Stomach (tissue), 9 donors: ENCODE data around the gene CHN1. TPM values are rescaled to one million over a fixed set of nuclear protein-coding genes. Genes with fewer than 3 reads are reported as not detected.

ENCODE experiments used
- DNase-seq, 2 donors: peaks; one replicate each; pipeline versions ENCODE4 v3.0.0 to v3.0.0-alpha.2; 2013 to 2019
- H3K27ac ChIP-seq, 5 donors: fragments of 200-600 bp in 4 of 5; sonication (generic) in 4 of 5; one replicate each; pipeline ENCODE4 v1.5.1; 2013 to 2019; ENCODE audit warnings: mild to moderate bottlenecking in 1 of 5, moderate library complexity in 1 of 5
- H3K27me3 ChIP-seq, 3 donors: fragments of 200-600 bp; sonication (generic); one replicate each; pipeline ENCODE4 v1.5.1; 2017 to 2019; ENCODE audit warnings: mixed run types in 1 of 3
- H3K36me3 ChIP-seq, 4 donors: fragments of 200-600 bp; sonication (generic); 1 replicate in 3 of 4; 2 replicates in 1 of 4; pipeline ENCODE4 v1.5.1; 2016 to 2019
- H3K4me1 ChIP-seq, 4 donors: fragments of 200-600 bp; sonication (generic); one replicate each; pipeline ENCODE4 v1.5.1; 2016 to 2019
- H3K4me3 ChIP-seq, 4 donors: fragments of 200-600 bp; sonication (generic) in 3 of 4; one replicate each; pipeline ENCODE4 v1.5.1; 2016 to 2019; ENCODE audit warnings: mild to moderate bottlenecking in 1 of 4
- H3K9me3 ChIP-seq, 4 donors: fragments of 200-600 bp; sonication (generic); one replicate each; pipeline ENCODE4 v1.5.1; 2016 to 2019
- EP300 ChIP-seq: sonication (generic); formaldehyde crosslinking; IDR thresholded peaks from one replicate; pipeline ENCODE4 v1.6.1; 2017; ENCODE audit warnings: antibody characterized with exemption
- POLR2A ChIP-seq, 4 donors: fragments of 450-650 bp; IDR thresholded peaks; one replicate each; pipeline ENCODE4 v1.6.1; 2016; ENCODE audit warnings: antibody characterized with exemption in 4 of 4, control low read depth in 2 of 4, mild to moderate bottlenecking in 1 of 4, moderate library complexity in 1 of 4
- POLR2AphosphoS5 ChIP-seq, 3 donors: sonication (generic); formaldehyde crosslinking; IDR thresholded peaks; one replicate each; pipeline ENCODE4 v1.6.1; 2016; ENCODE audit warnings: antibody characterized with exemption in 3 of 3
- WGBS, 5 donors: extraction: QIAGEN DNeasy Blood & Tissue Kit in 3 of 5; methylation state at CpG; one replicate each; pipeline versions ENCODE4 v1.1.5 to v1.1.7; 2013 to 2018; 5-methylcytosine and 5-hydroxymethylcytosine counted together
- intact Hi-C: fragments of 100-400 bp; cut with DNase I; formaldehyde crosslinking; loops from one replicate; pipeline ENCODE4 v1.15.1; 2023; ENCODE audit warnings: low total_unique reads
- polyA plus RNA-seq, 3 donors: library from polyadenylated mRNA; stranded (reverse); fragments of 200-250 nt; gene quantifications; one replicate each; pipeline ENCODE4 v1.2.3, GENCODE V29; 2013
- total RNA-seq, 5 donors: library from RNA; depleted of rRNA; stranded (reverse); fragments of >200 nt; gene quantifications; one replicate each; pipeline versions ENCODE4 v1.1.0 to v1.2.3, GENCODE V29; 2014 to 2016
- TF ChIP-seq, protein P1 (sequence below), 7 experiments: fragments of 450-650 bp in 4 of 7; fragments of 200-600 bp in 3 of 7; sonication (generic) in 3 of 7; IDR thresholded peaks; one replicate each; pipeline ENCODE4 v1.5.1; 2016 to 2019; ENCODE audit warnings: antibody characterized with exemption in 7 of 7, control low read depth in 2 of 7, mild to moderate bottlenecking in 1 of 7
- donor health status: healthy with polysubstance abuse.
- donor health status: Bipolar disorder and iron deficiency.
- donor health status: healthy.

CHN1 gene
- total and polyA plus RNA-seq, 8 donors, result 2.3 to 50.9 (median 12.2) TPM; not detected in 1

DNA sequence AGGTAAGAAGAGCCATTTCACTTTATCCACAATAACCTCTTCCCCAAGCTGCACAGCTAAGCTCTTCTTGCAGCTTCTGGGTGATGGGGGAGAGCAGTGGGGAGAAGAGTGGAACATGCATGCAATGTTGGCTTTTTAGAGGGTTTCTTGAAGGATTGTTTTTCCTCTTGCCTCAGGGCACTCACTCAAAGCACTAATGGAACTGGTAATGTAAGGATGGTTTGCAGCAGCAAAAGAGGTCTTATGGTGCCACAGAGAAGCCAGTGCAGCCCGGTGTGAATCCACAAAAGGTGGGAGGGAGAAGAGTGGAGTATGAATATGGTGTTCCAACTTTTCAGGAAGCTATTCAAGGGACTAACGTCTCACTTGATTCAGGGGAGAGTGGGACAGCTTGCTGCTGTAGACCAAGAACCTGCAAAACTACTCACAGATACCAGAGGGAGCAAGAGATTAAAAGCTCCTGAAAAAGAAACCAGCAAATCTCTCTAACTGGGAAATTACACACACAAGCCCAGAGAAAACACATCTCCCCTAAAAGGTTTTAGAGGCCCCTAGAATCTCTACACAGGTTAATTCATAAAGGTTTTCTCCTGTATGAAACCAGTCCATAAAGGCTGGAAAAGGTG lies 116.4 kb downstream of the CHN1 start:
- Histone ChIP-seq H3K27ac (no peak overlapping the region), H3K4me3 (no peak overlapping the region), H3K36me3 (no peaks in the 10 kb centered on the region), H3K4me1 (no peaks in the 10 kb centered on the region), H3K9me3 (no peaks in the 10 kb centered on the region), H3K27me3 (no peaks in the 10 kb centered on the region)
- no peak for DNase-seq
- intact Hi-C loops, result no loop called here
- WGBS, 5 donors, result 56 to 79% (median 61%) methylated on average over 2 of the region's 2 CpGs
- TF ChIP-seq POLR2AphosphoS5 (IDR thresholded peaks at IDR 0.05), result no peak
- TF ChIP-seq, protein P1, sequence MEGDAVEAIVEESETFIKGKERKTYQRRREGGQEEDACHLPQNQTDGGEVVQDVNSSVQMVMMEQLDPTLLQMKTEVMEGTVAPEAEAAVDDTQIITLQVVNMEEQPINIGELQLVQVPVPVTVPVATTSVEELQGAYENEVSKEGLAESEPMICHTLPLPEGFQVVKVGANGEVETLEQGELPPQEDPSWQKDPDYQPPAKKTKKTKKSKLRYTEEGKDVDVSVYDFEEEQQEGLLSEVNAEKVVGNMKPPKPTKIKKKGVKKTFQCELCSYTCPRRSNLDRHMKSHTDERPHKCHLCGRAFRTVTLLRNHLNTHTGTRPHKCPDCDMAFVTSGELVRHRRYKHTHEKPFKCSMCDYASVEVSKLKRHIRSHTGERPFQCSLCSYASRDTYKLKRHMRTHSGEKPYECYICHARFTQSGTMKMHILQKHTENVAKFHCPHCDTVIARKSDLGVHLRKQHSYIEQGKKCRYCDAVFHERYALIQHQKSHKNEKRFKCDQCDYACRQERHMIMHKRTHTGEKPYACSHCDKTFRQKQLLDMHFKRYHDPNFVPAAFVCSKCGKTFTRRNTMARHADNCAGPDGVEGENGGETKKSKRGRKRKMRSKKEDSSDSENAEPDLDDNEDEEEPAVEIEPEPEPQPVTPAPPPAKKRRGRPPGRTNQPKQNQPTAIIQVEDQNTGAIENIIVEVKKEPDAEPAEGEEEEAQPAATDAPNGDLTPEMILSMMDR (IDR thresholded peaks at IDR 0.05), result no peak

DNA sequence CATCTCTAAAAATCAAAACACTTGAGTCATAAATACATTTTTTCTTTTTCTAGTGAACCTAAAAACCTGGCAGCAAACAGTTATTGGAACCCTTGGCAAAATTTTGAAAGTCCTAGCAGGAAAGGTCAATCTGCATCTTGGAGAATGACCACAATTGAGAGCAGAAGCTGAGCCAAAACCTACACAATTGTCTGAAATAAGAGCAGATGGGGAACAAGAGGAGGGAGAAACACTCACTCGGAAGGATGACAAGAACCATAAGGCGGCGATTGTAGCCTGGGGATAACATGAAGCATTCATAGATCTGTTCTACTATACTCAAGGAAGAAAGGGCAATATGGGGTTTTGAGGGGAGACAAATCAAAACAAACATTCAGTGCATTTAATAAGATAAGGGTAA lies 117.0 kb downstream of the CHN1 start:
- H3K27ac ChIP-seq, result no peak overlapping the region
- 78 to 93% (median 88%) methylated on average over 3 of the region's 3 CpGs for WGBS, 5 donors
- peak in 1 of 2 donors; percentile 52 for DNase-seq
- no peak overlapping the region for H3K4me3 ChIP-seq
- no peaks in the 10 kb centered on the region for H3K9me3 ChIP-seq
- H3K4me1 ChIP-seq, result no peaks in the 10 kb centered on the region
- no peaks in the 10 kb centered on the region for H3K27me3 ChIP-seq
- intact Hi-C loops, result no loop called here
- no peaks in the 10 kb centered on the region for H3K36me3 ChIP-seq
- no peak for TF ChIP-seq EP300
- TF ChIP-seq POLR2AphosphoS5 (IDR thresholded peaks at IDR 0.05), result no peak
- TF ChIP-seq, protein P1 (IDR thresholded peaks at IDR 0.05), result no peak
- TF ChIP-seq POLR2A (IDR thresholded peaks at IDR 0.05), result no peak

DNA sequence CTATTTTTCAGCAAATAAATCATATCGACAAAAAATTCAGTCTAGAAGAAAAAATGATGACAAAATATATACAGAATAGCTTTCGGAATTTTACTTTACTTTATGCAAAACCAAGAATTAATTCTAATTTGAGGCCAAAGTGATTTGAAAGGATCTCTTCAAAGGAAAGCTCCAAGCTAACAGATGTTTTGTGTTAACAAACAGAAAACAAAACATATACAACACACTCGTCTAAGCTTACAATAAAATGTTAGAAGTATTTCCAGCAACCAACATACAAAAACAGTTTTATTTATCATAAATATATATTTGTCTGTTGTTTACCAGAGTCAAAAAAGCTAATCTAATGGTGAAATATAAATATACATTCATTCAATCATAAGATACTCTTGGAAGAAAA lies 122.8 kb downstream of the CHN1 start:
- H3K9me3 ChIP-seq, result no peaks in the 10 kb centered on the region
- no peak for TF ChIP-seq POLR2AphosphoS5 (IDR thresholded peaks at IDR 0.05)
- TF ChIP-seq, protein P1 (IDR thresholded peaks at IDR 0.05), result no peak
- TF ChIP-seq EP300, result no peak
- TF ChIP-seq POLR2A (IDR thresholded peaks at IDR 0.05), result no peak
- no peaks in the 10 kb centered on the region for H3K36me3 ChIP-seq
- H3K27me3 ChIP-seq, result no peaks in the 10 kb centered on the region
- 77 to 81% (median 79%) methylated on average over 3 of the region's 3 CpGs for WGBS, 5 donors
- intact Hi-C loops, result no loop called here
- H3K27ac ChIP-seq, result no peak overlapping the region
- DNase-seq, result no peak
- no peaks in the 10 kb centered on the region for H3K4me1 ChIP-seq
- no peak overlapping the region for H3K4me3 ChIP-seq

DNA sequence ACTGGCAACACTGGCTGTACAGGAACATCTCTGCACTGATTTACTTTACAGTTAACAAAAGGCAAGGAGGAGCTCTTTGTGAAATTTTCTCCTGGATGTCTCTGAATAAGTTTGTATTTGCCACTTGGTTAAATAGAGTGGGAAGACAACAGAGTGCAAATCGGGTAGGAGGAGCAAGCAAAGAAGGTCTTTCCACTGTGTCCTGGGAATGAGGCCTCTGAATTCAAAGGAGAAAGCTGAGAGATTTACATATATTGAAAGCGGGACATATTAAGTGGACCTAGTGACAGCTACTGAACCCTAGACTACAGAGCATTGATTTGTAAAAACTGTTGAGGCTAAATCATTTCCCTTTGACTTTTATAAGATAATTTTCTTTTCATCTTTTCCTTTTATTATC lies 123.5 kb downstream of the CHN1 start:
- no peak overlapping the region for H3K27ac ChIP-seq
- TF ChIP-seq, protein P1 (IDR thresholded peaks at IDR 0.05), result no peak
- no peak for TF ChIP-seq POLR2AphosphoS5 (IDR thresholded peaks at IDR 0.05)
- TF ChIP-seq EP300, result no peak
- TF ChIP-seq POLR2A (IDR thresholded peaks at IDR 0.05), result no peak
- H3K4me3 ChIP-seq, result no peak overlapping the region
- no peaks in the 10 kb centered on the region for H3K4me1 ChIP-seq
- intact Hi-C loops, result no loop called here
- no peaks in the 10 kb centered on the region for H3K9me3 ChIP-seq
- DNase-seq, result no peak
- H3K27me3 ChIP-seq, result no peaks in the 10 kb centered on the region
- H3K36me3 ChIP-seq, result no peaks in the 10 kb centered on the region
- WGBS, 5 donors, result 65 to 78% (median 74%) methylated on average over 2 of the region's 2 CpGs
